Stimulated activated CD4-positive, alpha-beta T cell treated with anti-CD3 and anti-CD28 coated beads, Interleukin-12 subunit alpha, Interleukin-12 subunit beta, amount 100 ng/mL, for 4 hours (primary cell): ENCODE results near the gene TSPAN5.

Experiments used
- DNase-seq: peaks from one replicate; pipeline ENCODE4 v3.0.0-alpha.2; 2020

The TSPAN5 gene

DNA sequence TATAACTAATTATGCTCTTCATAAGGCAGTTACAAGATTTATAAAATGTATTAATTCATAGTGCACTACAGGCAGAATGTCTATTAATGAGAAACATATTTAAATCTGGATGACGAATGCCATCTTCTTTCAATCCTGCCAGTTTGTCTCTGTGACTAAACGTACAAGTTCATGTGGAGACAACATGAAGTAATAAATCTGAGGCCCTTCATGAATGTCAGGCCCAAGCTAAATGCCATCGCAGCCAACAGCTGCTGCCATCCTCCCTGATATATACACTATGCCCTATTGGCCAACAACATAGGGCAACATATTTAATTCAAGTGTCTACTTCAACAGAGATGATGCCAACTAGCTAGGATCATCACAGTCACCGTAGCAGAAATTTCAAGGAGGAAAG is 43.7 kb downstream of the TSPAN5 start:
- no peak for DNase-seq

DNA sequence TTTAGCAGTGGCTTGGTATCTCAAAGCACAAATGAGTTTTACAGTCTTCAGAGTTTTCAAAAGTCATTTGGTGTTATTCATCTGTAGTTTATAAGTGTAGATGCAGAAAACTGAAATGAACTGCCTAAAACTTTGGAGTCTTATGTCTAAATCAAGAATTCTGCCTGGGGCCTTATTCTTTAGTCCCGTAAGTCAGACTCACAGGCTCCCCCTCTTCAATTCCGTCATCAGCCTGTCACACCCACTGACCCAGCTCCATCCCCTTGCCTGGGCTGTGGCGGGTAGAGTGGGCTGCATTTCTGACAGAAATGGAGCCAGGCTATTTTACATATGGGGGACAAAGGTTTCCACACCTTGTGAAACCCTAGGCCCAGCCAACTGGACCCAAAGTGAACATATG is 44.3 kb downstream of the TSPAN5 start:
- DNase-seq: no peak

GRCh38 chr4:98613453-98614075 is 44.8 kb downstream of the TSPAN5 start:
- no peak for DNase-seq

- no peak for DNase-seq
These were observed 45.8 kb downstream of the TSPAN5 start for GRCh38 chr4:98612318-98613250.

GRCh38 chr4:98611677-98612317 is 46.6 kb downstream of the TSPAN5 start:
- DNase-seq: no peak

DNA sequence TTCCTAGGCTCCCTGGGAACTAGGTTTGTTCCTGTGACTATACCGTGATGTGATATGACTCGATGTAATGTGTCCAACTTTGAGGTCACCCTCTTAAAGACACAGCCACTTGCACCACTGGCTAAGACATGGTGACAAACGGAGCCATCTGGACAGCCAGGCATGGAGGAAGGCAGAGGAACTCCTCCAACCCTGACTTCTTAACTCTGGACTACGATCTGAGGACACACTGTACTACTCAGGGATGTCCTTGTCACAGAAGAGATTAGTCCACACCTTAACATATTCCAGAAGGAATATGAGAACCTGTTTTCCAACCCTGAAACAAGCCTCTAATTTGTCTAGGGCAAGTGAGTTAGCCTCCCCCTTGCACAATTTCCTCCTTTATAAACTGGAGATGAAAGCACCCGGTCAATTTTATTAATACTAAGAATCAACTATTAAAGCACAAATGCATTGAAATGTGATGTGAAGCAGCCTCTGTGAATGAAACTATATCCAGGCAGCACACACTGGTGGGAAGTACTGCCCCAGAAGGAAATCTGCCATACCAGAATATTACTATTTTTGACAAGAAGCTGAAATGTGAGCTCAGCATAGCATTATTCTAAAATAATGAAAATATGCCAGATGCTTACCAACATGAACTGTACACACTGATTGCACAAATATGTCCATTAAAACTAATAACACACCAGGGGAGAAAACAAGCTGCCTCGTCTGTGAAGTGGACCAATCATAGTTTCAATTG is 47.3 kb downstream of the TSPAN5 start:
- DNase-seq: no peak

GRCh38 chr4:98610431-98610830 is 48.0 kb downstream of the TSPAN5 start:
- DNase-seq: no peak

- no peak for DNase-seq
These were observed 48.5 kb downstream of the TSPAN5 start for GRCh38 chr4:98609934-98610333.

- no peak for DNase-seq
These were observed 50.1 kb downstream of the TSPAN5 start for GRCh38 chr4:98608356-98608755.

DNA sequence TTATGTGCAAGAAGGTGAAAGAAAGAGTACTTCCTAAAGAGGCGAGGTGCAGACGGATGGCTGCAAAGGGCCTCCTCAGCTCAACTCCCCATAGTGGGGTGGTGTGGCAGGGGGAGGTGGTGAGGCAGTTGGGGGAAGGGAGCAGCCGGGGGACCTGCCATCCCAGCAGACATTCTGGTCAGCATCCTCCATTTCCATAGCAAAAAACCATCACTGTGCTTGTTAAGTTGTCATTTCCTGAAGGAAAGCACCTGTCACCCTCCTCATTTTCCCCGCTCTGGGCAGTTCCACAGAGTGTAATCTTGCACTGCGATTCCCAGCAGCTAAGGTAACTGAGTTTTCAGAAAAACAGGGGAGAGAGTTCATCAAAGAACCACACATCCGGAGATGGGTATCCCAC is 51.5 kb downstream of the TSPAN5 start:
- no peak for DNase-seq

- DNase-seq: no peak
These were observed 53.2 kb downstream of the TSPAN5 start for GRCh38 chr4:98605216-98605615.

DNA sequence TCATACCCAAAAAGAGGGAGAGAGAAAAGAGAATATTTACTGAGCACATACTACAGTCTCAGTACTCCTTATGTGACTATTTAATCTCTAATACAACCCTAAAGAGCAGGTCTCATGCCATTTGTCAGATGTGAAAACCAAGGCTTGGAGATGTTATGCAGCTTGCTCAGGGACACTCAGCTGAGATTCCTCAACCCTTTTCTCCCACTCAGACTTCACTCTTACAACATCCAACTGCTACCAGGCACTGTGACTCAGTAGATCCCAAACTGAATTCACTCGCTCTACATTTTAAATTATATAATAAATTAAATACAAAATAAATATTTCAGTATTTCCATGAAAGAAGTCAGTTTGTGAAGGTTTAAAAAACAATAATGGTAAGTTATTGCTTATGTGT is 53.7 kb downstream of the TSPAN5 start:
- no peak for DNase-seq

DNA sequence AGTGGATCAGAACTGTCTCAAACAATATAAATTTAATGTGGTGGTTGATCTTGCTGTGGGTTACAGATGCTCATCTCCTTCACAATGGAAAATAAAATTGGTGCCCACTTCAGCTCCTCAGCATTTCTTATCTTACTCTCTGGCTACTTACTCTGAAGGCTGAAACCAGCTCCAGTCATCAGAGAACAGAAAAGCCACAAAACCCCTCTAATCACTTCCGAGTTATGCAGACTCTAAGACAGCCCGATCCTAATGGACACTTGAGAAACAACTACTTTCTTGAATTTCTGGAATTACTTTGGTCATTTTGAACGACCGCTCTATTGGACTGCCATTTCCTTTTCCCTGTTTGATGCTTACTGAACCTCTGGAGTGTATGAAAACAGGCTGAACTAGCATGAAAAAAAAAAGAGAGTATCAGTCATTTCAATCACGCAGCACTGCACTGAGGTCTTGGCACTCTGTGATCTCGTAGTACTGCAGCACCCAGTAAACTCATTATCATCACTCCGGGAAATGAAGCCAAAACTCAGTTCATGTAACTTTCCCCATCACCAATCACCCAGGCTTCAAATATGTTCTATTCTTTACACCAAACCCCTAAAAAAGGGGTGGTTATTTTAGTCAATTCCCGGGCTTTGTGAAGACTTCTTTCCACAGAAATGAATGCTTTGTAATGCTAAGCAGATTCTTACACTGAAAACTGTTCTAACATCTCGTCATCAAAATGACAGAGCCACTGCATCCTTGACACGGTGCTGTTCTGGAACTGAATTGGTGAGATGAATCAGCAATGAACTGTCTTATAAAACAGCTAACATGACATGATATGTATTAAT is 54.5 kb downstream of the TSPAN5 start:
- DNase-seq: no peak

DNA sequence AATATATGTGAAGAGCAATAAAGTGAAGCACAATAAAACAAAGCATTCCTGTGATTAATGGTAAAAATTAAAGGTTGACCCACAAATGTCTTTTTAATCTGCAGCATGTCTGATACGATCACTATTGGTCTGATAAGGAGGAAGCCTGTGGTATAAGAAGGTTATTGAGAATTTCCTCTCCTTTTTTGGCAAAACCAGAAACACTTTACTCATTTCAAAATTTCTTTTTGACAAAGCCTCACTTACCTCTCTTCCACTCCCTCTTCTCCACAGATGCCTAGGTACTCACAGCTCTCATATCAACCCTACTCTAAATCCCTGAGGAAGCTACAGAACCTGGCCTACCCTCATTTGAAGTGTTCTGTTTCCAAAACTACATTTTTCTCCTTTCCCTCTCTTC is 56.1 kb downstream of the TSPAN5 start:
- DNase-seq: no peak

DNA sequence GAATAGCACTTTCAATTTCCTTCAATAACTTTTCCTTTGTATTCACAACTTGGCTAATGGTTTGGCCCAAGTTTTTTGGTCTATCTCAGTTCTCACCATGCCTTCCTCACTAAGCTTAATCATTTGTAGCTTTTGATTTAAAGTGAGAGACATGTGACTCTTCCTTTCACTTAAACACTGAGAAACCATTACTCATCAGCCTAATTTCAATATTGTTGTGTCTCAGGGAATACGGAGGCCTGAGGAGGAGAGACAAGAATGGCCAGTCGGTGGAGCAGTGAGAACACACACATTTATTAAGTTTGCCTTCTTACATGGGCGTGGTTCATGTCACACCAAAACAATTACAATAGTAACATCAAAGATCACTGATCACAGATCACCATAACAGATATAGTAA is 56.7 kb downstream of the TSPAN5 start:
- no peak for DNase-seq

DNA sequence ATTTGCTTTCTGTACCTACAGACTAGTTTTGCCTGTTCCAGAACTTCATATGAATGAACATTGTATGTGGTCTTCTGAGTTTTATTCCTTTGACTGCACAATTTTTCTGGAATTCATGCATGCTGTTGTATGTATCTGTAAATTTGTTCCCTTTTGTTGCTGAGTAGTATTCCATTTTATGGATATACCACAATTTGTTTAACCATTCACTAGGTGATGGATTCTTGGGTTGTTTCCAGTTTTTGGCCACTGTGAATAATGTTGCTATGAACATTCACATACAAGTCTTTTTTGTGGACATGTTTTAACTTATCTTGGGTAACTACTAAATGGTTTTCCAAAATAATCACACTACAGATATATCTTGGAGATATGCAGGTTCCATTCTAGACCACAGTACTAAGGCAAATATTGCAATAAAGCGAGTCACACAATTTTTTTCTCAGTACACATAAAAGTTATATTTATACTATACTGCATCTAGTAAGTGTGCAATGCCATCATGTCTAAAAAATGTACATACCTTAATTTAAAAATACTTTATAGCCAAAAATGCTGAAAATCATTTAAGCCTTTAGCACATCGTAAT is 58.7 kb downstream of the TSPAN5 start:
- no peak for DNase-seq

- no peak for DNase-seq
These were observed 71.5 kb downstream of the TSPAN5 start for GRCh38 chr4:98586962-98587354.

GRCh38 chr4:98586291-98586961 is 72.0 kb downstream of the TSPAN5 start:
- no peak for DNase-seq

- no peak for DNase-seq
These were observed 72.8 kb downstream of the TSPAN5 start for GRCh38 chr4:98585596-98585995.

DNA sequence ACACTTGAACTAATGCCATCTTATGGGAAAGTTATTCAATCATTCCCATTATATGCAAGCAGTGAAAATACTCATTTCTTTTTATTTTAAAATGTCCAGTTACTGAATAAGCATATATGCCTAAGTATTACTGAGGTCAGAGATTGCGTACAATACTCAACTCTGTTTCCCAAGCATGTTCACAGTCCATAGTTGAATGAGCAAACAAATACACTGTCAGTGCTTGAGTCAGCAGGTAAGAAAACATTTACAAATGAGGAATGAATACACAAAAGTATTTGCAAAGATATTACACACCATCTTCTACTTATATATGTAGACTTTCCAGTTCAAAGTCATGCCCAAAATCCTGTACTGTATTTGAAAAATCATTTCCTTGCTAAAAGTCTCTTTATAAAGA is 74.1 kb downstream of the TSPAN5 start:
- DNase-seq: no peak

DNA sequence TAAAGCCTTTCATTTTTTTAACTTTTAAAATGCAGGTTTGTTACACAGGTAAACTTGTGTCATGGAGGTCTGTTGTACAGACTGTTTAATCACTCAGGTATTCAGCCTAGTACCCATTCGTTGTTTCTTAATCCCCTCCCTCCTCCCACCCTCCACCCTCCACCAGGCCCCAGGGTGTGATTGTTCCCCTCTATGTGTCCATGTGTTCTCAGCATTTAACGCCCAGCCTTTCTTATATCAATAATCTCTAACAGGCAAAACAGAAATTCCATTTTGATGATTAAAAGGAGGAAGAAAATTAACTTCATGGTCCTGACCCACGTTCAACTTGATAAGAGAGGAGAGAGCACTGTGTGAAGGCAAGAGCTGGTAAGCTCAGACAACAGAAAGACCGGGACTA is 75.1 kb downstream of the TSPAN5 start:
- DNase-seq: no peak
